Prostate gland (tissue), 2 donors: ENCODE measurements around the gene TSHZ1.

Experiments used
- POLR2A ChIP-seq: fragments of 450-650 bp; IDR thresholded peaks from one replicate; pipeline ENCODE4 v1.6.1; 2016; ENCODE audit warnings: antibody characterized with exemption, mild to moderate bottlenecking
- POLR2AphosphoS5 ChIP-seq: sonication (generic); formaldehyde crosslinking; IDR thresholded peaks from one replicate; pipeline ENCODE4 v1.6.1; 2017; ENCODE audit warnings: antibody characterized with exemption
- TF ChIP-seq, protein P1 (sequence below), 4 experiments: fragments of 200-600 bp in 2 of 4; fragments of 450-650 bp in 2 of 4; sonication (generic) in 2 of 4; IDR thresholded peaks; 1 replicate in 3 of 4; 2 replicates in 1 of 4; pipeline ENCODE4 v1.5.1; 2016 to 2019; ENCODE audit warnings: antibody characterized with exemption in 4 of 4, mild to moderate bottlenecking in 2 of 4, moderate library complexity in 2 of 4

GRCh38 chr18:75336767-75337166 lies 126.2 kb downstream of the TSHZ1 start:
- TF ChIP-seq, protein P1, sequence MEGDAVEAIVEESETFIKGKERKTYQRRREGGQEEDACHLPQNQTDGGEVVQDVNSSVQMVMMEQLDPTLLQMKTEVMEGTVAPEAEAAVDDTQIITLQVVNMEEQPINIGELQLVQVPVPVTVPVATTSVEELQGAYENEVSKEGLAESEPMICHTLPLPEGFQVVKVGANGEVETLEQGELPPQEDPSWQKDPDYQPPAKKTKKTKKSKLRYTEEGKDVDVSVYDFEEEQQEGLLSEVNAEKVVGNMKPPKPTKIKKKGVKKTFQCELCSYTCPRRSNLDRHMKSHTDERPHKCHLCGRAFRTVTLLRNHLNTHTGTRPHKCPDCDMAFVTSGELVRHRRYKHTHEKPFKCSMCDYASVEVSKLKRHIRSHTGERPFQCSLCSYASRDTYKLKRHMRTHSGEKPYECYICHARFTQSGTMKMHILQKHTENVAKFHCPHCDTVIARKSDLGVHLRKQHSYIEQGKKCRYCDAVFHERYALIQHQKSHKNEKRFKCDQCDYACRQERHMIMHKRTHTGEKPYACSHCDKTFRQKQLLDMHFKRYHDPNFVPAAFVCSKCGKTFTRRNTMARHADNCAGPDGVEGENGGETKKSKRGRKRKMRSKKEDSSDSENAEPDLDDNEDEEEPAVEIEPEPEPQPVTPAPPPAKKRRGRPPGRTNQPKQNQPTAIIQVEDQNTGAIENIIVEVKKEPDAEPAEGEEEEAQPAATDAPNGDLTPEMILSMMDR (IDR thresholded peaks at IDR 0.05), result no peak
- TF ChIP-seq POLR2AphosphoS5 (no peak), POLR2A (no peak)
